ENCODE results near the gene RHPN2. TPM values are rescaled to one million over a fixed set of nuclear protein-coding genes. Genes with fewer than 3 reads are reported as not detected.
A peak's percentile ranks its signal among the peaks of the same experiment; 100 is the strongest.

The RHPN2 gene
- total and polyA plus RNA-seq, 5 donors from 2014 or later = 0.17 to 0.76 (median 0.37) TPM

DNA sequence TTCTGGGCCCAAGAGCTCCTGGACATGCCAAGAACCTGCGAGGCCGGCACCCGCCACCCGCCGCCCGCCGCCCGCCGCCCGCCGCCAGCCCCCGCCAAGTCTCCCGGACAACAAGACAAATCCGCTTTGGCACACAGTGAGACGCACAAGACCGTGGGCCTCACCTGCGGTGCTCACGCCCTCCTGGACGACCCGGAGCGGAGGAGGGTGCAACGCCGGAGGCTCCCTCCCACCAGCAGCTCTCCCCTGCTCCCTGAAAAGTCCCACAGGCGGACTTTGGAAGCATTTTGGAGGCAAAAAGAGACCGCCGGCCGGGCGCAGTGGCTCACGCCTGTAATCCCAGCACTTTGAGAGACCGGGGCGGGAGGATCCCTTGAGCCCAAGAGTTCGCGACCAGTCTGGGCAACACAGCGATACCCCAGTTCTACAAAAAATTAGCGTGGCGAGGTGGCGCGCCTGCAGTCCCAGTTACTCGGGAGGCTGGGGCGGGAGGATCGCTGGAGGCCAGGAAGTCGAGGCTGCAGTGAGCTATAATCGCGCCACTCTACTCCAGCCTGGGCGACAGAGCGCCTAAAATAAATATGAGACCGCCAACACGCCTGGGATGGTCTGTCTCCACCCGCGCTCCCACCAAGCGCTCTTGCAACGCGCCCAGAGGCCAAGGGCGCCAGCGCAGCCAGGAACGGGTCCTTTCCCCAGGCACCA is 783 bp downstream of the RHPN2 start:
- H3K27me3 ChIP-seq (ENCODE audit: control insufficient read depth, insufficient read depth, low read length) = no peaks in the 10 kb centered on the region
- H3K9me3 ChIP-seq (ENCODE audit: control insufficient read depth in 2 of 2, low read length in 2 of 2) = no peaks in the 10 kb centered on the region
- no peaks in the 10 kb centered on the region for H3K36me3 ChIP-seq (ENCODE audit: control insufficient read depth, insufficient read depth, low read length)
- Mint-ChIP-seq H3K4me3 (peak overlapping the region in 3 of 4 donors; percentile 71 to 72 (median 72)), H3K9me3 (peaks cover 0 to 1% (median 0%) of the 10 kb centered on the region in 7 donors), H3K27me3 (peaks cover 51% of the 10 kb centered on the region), H3K4me1 (peaks cover 0 to 5% (median 0%) of the 10 kb centered on the region in 4 donors), H3K27ac (no peak overlapping the region), H3K36me3 (no peaks in the 10 kb centered on the region)
- H3K4me3 ChIP-seq (ENCODE audit: low read depth, low read length) = no peak overlapping the region
- no peak for DNase-seq
- H3K4me1 ChIP-seq (ENCODE audit: control insufficient read depth, insufficient read depth, low read length, poor library complexity, severe bottlenecking) = peaks cover 6% of the 10 kb centered on the region
- ATAC-seq (ENCODE audit: low read depth in 2 of 2) = no peak
- no peak overlapping the region for H3K27ac ChIP-seq (ENCODE audit: insufficient read depth, low read length, poor library complexity, severe bottlenecking)

DNA sequence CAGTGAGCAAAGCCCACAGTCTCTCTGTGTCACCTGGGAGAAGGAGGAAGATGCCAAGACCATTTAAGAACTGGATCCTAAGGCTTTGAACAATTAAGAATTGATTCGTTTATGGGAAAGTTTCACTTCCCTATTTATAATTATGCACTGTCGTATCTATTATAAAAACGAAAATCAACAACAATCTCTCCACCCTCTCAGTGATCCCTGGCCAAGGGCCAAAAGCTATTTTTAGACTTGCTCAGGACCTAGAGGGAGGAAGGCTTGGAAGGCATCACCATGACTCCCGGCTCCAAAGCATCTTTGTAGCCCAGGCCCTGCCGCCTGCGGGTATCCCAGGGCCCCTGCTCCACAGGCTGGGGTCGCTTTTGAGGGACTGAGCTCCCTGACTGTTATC is 1.3 kb downstream of the RHPN2 start:
- no peak overlapping the region for H3K4me3 ChIP-seq (ENCODE audit: low read depth, low read length)
- peaks cover 0 to 1% (median 0%) of the 10 kb centered on the region in 7 donors for H3K9me3 Mint-ChIP-seq

DNA sequence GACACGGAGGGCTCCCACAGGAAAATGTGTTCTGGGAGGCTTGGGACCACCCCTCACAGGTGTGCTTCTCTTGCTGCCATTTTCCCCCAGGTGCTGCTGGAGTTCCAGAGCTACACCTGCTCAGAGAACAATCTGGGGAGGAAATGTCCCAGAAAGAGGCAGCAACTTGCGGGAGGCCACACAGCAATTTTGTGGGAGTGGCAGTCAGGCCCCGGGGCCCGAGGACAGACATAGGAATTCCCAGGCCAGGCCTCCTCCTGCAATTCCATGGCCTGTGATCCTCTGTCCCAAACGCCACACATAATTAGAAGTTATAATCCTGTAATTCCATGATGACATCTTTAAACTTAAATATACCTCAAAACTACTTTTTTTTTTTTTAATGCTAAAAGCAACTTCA is 1.8 kb downstream of the RHPN2 start:
- no peaks in the 10 kb centered on the region for H3K27me3 ChIP-seq (ENCODE audit: control insufficient read depth, insufficient read depth, low read length)
- peaks cover 0 to 5% (median 0%) of the 10 kb centered on the region in 4 donors for H3K4me1 Mint-ChIP-seq
- no peak overlapping the region for H3K27ac ChIP-seq (ENCODE audit: insufficient read depth, low read length, poor library complexity, severe bottlenecking)
- H3K4me3 ChIP-seq (ENCODE audit: low read depth, low read length) = no peak overlapping the region
- H3K4me1 ChIP-seq (ENCODE audit: control insufficient read depth, insufficient read depth, low read length, poor library complexity, severe bottlenecking) = peaks cover 6% of the 10 kb centered on the region
- peak overlapping the region in 1 of 4 donors; percentile 33 for H3K4me3 Mint-ChIP-seq
- H3K9me3 ChIP-seq (ENCODE audit: control insufficient read depth in 2 of 2, low read length in 2 of 2) = no peaks in the 10 kb centered on the region
- H3K36me3 Mint-ChIP-seq = no peaks in the 10 kb centered on the region
- H3K36me3 ChIP-seq (ENCODE audit: control insufficient read depth, insufficient read depth, low read length) = no peaks in the 10 kb centered on the region
- H3K27ac Mint-ChIP-seq = no peak overlapping the region
- DNase-seq (no peak), ATAC-seq (ENCODE audit: low read depth in 2 of 2) (no peak)
- H3K9me3 Mint-ChIP-seq = peaks cover 0 to 1% (median 0%) of the 10 kb centered on the region in 7 donors
- peaks cover 51% of the 10 kb centered on the region for H3K27me3 Mint-ChIP-seq

More for the DNA sequence above, 1.3 kb downstream of the RHPN2 start:
- DNase-seq (no peak), ATAC-seq (ENCODE audit: low read depth in 2 of 2) (no peak)
- Mint-ChIP-seq H3K4me1 (peaks cover 0 to 5% (median 0%) of the 10 kb centered on the region in 4 donors), H3K36me3 (no peaks in the 10 kb centered on the region), H3K4me3 (peak overlapping the region in 3 of 4 donors; percentile 21 to 43 (median 33)), H3K27me3 (peaks cover 51% of the 10 kb centered on the region), H3K27ac (no peak overlapping the region)
- Histone ChIP-seq H3K36me3 (ENCODE audit: control insufficient read depth, insufficient read depth, low read length) (no peaks in the 10 kb centered on the region), H3K27me3 (ENCODE audit: control insufficient read depth, insufficient read depth, low read length) (no peaks in the 10 kb centered on the region), H3K4me1 (ENCODE audit: control insufficient read depth, insufficient read depth, low read length, poor library complexity, severe bottlenecking) (peaks cover 6% of the 10 kb centered on the region), H3K9me3 (ENCODE audit: control insufficient read depth in 2 of 2, low read length in 2 of 2) (no peaks in the 10 kb centered on the region), H3K27ac (ENCODE audit: insufficient read depth, low read length, poor library complexity, severe bottlenecking) (no peak overlapping the region)

DNA sequence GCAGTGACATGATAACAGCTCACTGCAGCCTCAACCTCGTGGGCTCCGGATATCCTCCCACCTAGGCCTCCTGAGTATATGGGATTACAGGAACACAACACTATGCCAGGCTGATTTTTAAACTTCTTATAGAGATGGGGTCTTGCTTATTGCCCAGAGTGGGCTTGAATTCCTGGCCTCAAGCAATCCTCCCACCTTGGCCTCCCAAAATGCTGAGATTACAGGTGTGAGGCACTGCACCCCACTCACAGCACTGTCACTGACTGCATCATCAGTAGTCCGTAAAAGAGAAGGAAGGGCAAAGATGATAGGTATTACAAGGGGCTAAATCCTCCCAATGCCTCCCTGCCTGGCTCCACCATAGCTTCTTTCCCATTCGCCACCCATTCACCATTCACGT is 4.1 kb downstream of the RHPN2 start:
- no peak overlapping the region for H3K4me3 Mint-ChIP-seq
- no peaks in the 10 kb centered on the region for H3K36me3 Mint-ChIP-seq
- Histone ChIP-seq H3K27ac (ENCODE audit: insufficient read depth, low read length, poor library complexity, severe bottlenecking) (no peak overlapping the region), H3K27me3 (ENCODE audit: control insufficient read depth, insufficient read depth, low read length) (no peaks in the 10 kb centered on the region), H3K36me3 (ENCODE audit: control insufficient read depth, insufficient read depth, low read length) (no peaks in the 10 kb centered on the region), H3K4me1 (ENCODE audit: control insufficient read depth, insufficient read depth, low read length, poor library complexity, severe bottlenecking) (peaks cover 6% of the 10 kb centered on the region), H3K9me3 (ENCODE audit: control insufficient read depth in 2 of 2, low read length in 2 of 2) (no peaks in the 10 kb centered on the region), H3K4me3 (ENCODE audit: low read depth, low read length) (no peak overlapping the region)
- DNase-seq (no peak), ATAC-seq (ENCODE audit: low read depth in 2 of 2) (no peak)
- no peak overlapping the region for H3K27ac Mint-ChIP-seq
- peaks cover 40% of the 10 kb centered on the region for H3K27me3 Mint-ChIP-seq
- H3K4me1 Mint-ChIP-seq = peaks cover 0 to 5% (median 0%) of the 10 kb centered on the region in 4 donors
- H3K9me3 Mint-ChIP-seq = no peaks in the 10 kb centered on the region

DNA sequence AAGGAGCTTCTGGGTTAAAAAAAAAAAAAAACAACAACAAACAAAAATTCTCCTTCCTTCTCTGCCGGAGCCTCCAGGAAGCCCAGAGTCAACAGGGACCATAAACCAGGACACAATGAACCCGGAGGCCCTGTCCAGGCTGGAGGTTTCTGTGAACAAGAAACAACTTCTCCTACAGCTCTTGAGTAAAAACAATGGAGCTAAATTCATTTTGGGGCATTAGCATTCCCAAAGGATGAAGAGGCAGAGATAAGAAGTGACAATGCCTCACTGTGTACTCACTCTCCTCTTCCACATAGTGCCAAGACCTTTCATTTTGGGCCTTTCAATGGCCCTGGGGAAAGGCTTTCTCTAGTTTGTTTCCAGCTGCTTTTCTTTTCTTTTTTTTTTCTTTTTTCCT is 9.0 kb downstream of the RHPN2 start:
- peaks cover 14% of the 10 kb centered on the region for H3K27me3 Mint-ChIP-seq
- H3K9me3 Mint-ChIP-seq = no peaks in the 10 kb centered on the region
- no peak overlapping the region for H3K27ac Mint-ChIP-seq
- Histone ChIP-seq H3K4me1 (ENCODE audit: control insufficient read depth, insufficient read depth, low read length, poor library complexity, severe bottlenecking) (no peaks in the 10 kb centered on the region), H3K4me3 (ENCODE audit: low read depth, low read length) (no peak overlapping the region), H3K36me3 (ENCODE audit: control insufficient read depth, insufficient read depth, low read length) (no peaks in the 10 kb centered on the region), H3K9me3 (ENCODE audit: control insufficient read depth in 2 of 2, low read length in 2 of 2) (no peaks in the 10 kb centered on the region), H3K27ac (ENCODE audit: insufficient read depth, low read length, poor library complexity, severe bottlenecking) (no peak overlapping the region), H3K27me3 (ENCODE audit: control insufficient read depth, insufficient read depth, low read length) (no peaks in the 10 kb centered on the region)
- H3K4me3 Mint-ChIP-seq = no peak overlapping the region
- DNase-seq (no peak), ATAC-seq (ENCODE audit: low read depth in 2 of 2) (no peak)
- H3K4me1 Mint-ChIP-seq = no peaks in the 10 kb centered on the region
- no peaks in the 10 kb centered on the region for H3K36me3 Mint-ChIP-seq

DNA sequence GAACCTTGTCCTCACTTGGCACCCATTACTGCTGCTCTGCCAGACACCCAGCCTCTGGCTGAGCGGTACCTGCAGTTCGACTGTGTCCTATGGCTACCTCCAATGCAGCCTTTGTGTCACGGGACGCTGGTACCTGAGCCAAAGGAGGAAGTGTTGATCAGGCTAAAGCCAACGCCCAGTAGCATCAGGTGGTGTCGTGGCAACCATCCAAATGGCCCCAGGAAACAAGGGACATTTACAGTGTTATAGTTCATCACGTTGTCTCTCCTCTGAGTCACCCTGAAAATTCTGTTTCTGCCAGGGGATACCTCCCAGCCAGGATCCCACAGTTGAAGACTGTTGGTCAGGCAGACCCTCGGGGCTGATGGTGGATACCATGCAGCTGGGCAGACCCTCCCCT is 10.1 kb downstream of the RHPN2 start:
- Histone ChIP-seq H3K9me3 (ENCODE audit: control insufficient read depth in 2 of 2, low read length in 2 of 2) (no peaks in the 10 kb centered on the region), H3K4me1 (ENCODE audit: control insufficient read depth, insufficient read depth, low read length, poor library complexity, severe bottlenecking) (no peaks in the 10 kb centered on the region), H3K4me3 (ENCODE audit: low read depth, low read length) (no peak overlapping the region), H3K27me3 (ENCODE audit: control insufficient read depth, insufficient read depth, low read length) (no peaks in the 10 kb centered on the region), H3K27ac (ENCODE audit: insufficient read depth, low read length, poor library complexity, severe bottlenecking) (no peak overlapping the region), H3K36me3 (ENCODE audit: control insufficient read depth, insufficient read depth, low read length) (no peaks in the 10 kb centered on the region)
- H3K27me3 Mint-ChIP-seq = peaks cover 3% of the 10 kb centered on the region
- DNase-seq (no peak), ATAC-seq (ENCODE audit: low read depth in 2 of 2) (no peak)
- no peak overlapping the region for H3K27ac Mint-ChIP-seq
- H3K9me3 Mint-ChIP-seq = no peaks in the 10 kb centered on the region
- no peak overlapping the region for H3K4me3 Mint-ChIP-seq
- no peaks in the 10 kb centered on the region for H3K36me3 Mint-ChIP-seq
- H3K4me1 Mint-ChIP-seq = no peaks in the 10 kb centered on the region

DNA sequence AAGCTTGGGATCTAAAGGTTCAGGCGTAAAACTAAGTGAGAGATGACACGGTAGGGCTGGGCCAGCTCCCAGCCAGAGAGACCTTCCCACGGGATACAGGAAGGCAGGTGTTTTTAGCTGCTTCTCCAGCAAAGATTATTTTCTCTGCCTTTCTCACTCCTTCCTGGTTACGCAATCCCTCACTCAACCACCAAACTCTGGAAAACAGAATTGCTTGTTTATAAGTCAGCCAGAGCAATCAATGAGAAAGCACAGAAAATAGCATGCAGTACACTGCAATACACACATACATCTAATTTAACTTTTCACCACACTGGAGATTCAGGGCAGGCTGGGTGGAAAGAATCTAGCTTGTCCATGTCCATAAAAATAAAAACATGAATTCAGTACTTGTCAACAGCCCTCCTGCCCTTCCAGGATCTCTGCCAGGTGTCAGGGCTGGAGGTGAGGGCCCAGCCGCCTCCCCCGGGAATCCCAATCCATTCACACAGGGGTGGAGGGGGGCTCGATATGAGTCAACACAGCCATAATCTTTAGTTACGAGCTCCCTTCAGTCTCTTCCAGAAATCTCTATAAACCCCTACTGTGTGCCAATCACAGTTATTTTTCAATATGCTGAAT is 12.2 kb downstream of the RHPN2 start:
- H3K4me3 Mint-ChIP-seq = no peak overlapping the region
- no peak for DNase-seq
- H3K4me1 Mint-ChIP-seq = no peaks in the 10 kb centered on the region
- Histone ChIP-seq H3K27me3 (ENCODE audit: control insufficient read depth, insufficient read depth, low read length) (no peaks in the 10 kb centered on the region), H3K9me3 (ENCODE audit: control insufficient read depth in 2 of 2, low read length in 2 of 2) (no peaks in the 10 kb centered on the region), H3K4me3 (ENCODE audit: low read depth, low read length) (no peak overlapping the region), H3K27ac (ENCODE audit: insufficient read depth, low read length, poor library complexity, severe bottlenecking) (no peak overlapping the region), H3K36me3 (ENCODE audit: control insufficient read depth, insufficient read depth, low read length) (no peaks in the 10 kb centered on the region), H3K4me1 (ENCODE audit: control insufficient read depth, insufficient read depth, low read length, poor library complexity, severe bottlenecking) (no peaks in the 10 kb centered on the region)
- no peak for ATAC-seq (ENCODE audit: low read depth in 2 of 2)
- no peak overlapping the region for H3K27ac Mint-ChIP-seq
- H3K27me3 Mint-ChIP-seq = peaks cover 4% of the 10 kb centered on the region
- no peaks in the 10 kb centered on the region for H3K36me3 Mint-ChIP-seq
- no peaks in the 10 kb centered on the region for H3K9me3 Mint-ChIP-seq

DNA sequence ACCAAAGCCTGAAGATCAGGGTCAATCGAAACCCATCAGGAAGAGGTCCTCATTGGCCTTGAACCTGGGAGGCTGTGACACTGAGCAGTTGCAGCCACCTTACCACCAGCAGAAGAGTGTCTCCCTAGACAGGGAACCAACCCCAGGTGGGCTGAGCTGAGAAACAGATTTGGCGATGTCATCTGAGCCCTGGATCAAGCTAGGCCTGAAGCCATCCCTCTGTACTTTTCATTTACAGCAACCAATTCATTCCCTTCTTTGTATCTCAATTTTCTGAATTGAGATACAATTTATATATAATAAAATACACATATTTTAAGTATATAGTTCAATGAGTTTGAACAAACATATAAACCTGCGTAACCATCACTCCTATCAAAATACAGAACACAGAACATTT is 14.6 kb downstream of the RHPN2 start:
- Mint-ChIP-seq H3K36me3 (no peaks in the 10 kb centered on the region), H3K4me3 (no peak overlapping the region), H3K27me3 (peaks cover 14% of the 10 kb centered on the region), H3K4me1 (no peaks in the 10 kb centered on the region), H3K9me3 (no peaks in the 10 kb centered on the region), H3K27ac (no peak overlapping the region)
- Histone ChIP-seq H3K9me3 (ENCODE audit: control insufficient read depth in 2 of 2, low read length in 2 of 2) (no peaks in the 10 kb centered on the region), H3K27me3 (ENCODE audit: control insufficient read depth, insufficient read depth, low read length) (no peaks in the 10 kb centered on the region), H3K27ac (ENCODE audit: insufficient read depth, low read length, poor library complexity, severe bottlenecking) (no peak overlapping the region), H3K4me3 (ENCODE audit: low read depth, low read length) (no peak overlapping the region), H3K36me3 (ENCODE audit: control insufficient read depth, insufficient read depth, low read length) (no peaks in the 10 kb centered on the region), H3K4me1 (ENCODE audit: control insufficient read depth, insufficient read depth, low read length, poor library complexity, severe bottlenecking) (no peaks in the 10 kb centered on the region)
- DNase-seq (no peak), ATAC-seq (ENCODE audit: low read depth in 2 of 2) (no peak)

Measured in CD4-positive, CD25-positive, alpha-beta regulatory T cell (primary cell).